NCI-H82 treated with DMSO at 0.1 percent for 48 hours (cell line): ENCODE measurements around the gene RELN.
"Not testable (repeated sequence)": the region's sequence is repeated elsewhere in the genome, so short reads cannot be mapped to it uniquely, and the experiment has no call there.

Experiments used
- DNase-seq: peaks from one replicate; lab custom pipeline; 2025; ENCODE audit not compliant: unreplicated experiment; lab: John Stamatoyannopoulos, UW

Gene RELN

GRCh38 chr7:103795787-103796186, 193.7 kb downstream of the RELN start:
- DNase-seq: no peak

GRCh38 chr7:103795107-103795506, 194.4 kb downstream of the RELN start:
- DNase-seq: no peak

- DNase-seq: no peak
Measured at GRCh38 chr7:103794424-103794823, 195.0 kb downstream of the RELN start.

- DNase-seq: no peak
Measured at GRCh38 chr7:103793614-103794013, 195.8 kb downstream of the RELN start.

- no peak for DNase-seq
Measured at GRCh38 chr7:103791894-103792293, 197.6 kb downstream of the RELN start.

GRCh38 chr7:103787041-103787440, 202.4 kb downstream of the RELN start:
- not testable (repeated sequence) for DNase-seq

GRCh38 chr7:103784646-103785286, 204.7 kb downstream of the RELN start:
- DNase-seq: no peak

- DNase-seq: no peak
Measured at GRCh38 chr7:103781409-103781808, 208.0 kb downstream of the RELN start.

GRCh38 chr7:103780561-103780960, 208.9 kb downstream of the RELN start:
- not testable (repeated sequence) for DNase-seq

- no peak for DNase-seq
Measured at GRCh38 chr7:103777440-103777839, 212.0 kb downstream of the RELN start.

GRCh38 chr7:103773726-103774125, 215.7 kb downstream of the RELN start:
- no peak for DNase-seq

GRCh38 chr7:103772171-103772773, 217.2 kb downstream of the RELN start:
- no peak for DNase-seq

GRCh38 chr7:103771294-103771693, 218.2 kb downstream of the RELN start:
- no peak for DNase-seq

- DNase-seq: no peak
Measured at GRCh38 chr7:103766660-103767059, 222.8 kb downstream of the RELN start.

GRCh38 chr7:103765901-103766300, 223.6 kb downstream of the RELN start:
- peak; percentile 50 for DNase-seq

GRCh38 chr7:103764901-103765300, 224.6 kb downstream of the RELN start:
- DNase-seq: no peak

GRCh38 chr7:103762877-103763276, 226.6 kb downstream of the RELN start:
- no peak for DNase-seq

GRCh38 chr7:103762065-103762760, 227.2 kb downstream of the RELN start:
- DNase-seq: no peak

- DNase-seq: peak; percentile 76
Measured at GRCh38 chr7:103752995-103753394, 236.5 kb downstream of the RELN start.

- no peak for DNase-seq
Measured at GRCh38 chr7:103751311-103751880, 238.1 kb downstream of the RELN start.

- no peak for DNase-seq
Measured at GRCh38 chr7:103748680-103749079, 240.8 kb downstream of the RELN start.

- no peak for DNase-seq
Measured at GRCh38 chr7:103735377-103735776, 254.1 kb downstream of the RELN start.
